HG03095 (cell line): ENCODE measurements around the gene MAP1B.

Source experiments
- ATAC-seq: cut with Tn5 transposase; IDR thresholded peaks from one replicate; pipeline ENCODE4 v1.9.1; 2021; ENCODE audit warnings: moderate library complexity; ENCODE audit not compliant: unreplicated experiment

The MAP1B gene

DNA sequence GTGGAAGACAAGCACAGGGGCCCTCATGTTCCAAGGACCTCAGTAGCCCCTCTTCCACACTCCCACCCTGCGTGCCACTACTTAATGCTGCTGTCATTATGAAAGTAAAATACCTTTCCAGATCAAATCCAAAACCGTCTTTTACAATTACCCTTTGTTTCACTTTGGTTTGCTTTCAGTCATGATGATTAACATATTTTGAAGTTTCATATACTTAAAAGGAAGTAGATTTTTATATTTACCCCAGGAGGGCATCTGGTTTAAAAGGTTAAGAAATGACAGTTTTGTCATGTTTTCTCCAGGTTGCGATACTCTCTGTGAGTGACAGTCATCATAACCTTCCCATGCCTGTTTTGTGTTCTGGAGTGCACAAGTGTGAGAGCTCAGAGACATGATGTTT, 13.5 kb upstream of the MAP1B start:
- no peak for ATAC-seq

DNA sequence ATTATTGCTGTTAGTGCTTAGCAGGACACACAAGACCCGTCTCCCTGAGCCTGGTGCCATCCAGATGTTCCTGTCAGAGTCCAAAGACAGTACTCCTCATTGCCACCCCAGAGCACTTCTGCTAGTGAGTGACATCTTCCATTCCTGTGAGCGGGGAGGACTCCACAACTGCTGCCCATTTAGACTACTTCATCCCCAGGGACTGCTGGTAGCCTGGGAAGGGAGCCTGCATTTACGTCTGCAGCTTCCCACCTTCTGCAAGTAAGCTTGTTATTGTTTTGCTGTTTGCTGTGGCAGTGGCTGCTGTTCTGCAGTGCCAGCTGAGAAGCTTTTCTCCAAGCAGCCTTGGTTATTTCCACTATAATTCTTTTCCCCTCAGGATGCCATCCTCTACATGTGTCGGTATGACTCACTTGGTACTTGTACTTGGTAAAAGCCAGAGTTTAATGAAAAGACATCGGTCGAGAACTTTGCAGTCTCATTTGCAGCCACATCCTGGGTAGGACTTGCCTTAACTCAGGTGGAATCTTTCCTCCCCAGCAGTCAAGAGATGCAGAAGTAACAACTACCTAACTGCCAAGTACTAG, 10.6 kb upstream of the MAP1B start:
- no peak for ATAC-seq

DNA sequence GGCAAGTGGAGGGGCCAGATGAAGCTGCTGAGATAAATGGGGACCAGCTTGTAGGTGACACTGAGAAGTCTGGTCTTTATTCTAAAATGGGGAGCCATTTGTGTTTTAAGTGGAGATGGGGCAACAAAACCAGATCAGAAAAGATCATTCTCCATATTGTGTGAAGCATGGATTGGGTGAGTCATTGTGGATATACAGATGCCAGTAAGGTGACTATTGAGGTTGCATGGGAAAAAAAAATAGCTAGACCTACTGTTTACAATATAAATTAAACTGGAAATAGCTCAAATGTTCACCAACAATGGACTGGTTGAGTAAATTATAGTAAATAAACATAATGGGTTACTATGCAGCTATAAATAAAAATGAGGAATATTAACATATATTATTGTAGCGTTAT, 5.4 kb upstream of the MAP1B start:
- no peak for ATAC-seq

DNA sequence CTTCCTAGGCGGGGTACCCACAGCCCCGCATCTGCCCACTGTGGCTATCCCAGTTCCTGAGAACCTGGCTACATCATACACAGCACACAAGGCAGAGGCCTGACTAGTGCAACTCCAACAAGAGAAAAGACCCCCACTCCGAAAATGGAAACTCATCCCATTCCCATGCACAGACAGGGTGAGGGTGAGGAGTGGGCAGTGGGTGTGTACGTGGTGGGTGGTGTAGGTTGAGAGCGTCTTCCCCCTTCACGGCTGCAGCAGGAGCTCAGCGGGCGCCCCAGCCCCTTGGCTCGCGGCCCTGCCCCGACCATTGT, 501 bp upstream of the MAP1B start:
- ATAC-seq = no peak

DNA sequence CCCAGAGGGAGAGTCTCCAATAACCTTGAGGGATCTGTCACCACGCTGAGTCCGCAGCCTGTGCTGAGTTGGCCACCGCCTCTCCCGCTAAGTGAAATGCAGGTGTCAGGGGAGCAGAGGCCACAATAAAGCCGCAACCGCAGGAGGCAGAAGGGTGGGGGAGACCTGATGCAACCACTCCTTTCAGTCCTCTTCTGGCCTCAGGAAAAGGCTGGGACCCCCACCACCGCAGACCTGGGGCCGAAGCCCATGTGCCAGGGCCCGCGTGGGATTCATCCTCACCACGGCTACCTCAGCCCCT, 576 bp downstream of the MAP1B start:
- ATAC-seq = no peak

DNA sequence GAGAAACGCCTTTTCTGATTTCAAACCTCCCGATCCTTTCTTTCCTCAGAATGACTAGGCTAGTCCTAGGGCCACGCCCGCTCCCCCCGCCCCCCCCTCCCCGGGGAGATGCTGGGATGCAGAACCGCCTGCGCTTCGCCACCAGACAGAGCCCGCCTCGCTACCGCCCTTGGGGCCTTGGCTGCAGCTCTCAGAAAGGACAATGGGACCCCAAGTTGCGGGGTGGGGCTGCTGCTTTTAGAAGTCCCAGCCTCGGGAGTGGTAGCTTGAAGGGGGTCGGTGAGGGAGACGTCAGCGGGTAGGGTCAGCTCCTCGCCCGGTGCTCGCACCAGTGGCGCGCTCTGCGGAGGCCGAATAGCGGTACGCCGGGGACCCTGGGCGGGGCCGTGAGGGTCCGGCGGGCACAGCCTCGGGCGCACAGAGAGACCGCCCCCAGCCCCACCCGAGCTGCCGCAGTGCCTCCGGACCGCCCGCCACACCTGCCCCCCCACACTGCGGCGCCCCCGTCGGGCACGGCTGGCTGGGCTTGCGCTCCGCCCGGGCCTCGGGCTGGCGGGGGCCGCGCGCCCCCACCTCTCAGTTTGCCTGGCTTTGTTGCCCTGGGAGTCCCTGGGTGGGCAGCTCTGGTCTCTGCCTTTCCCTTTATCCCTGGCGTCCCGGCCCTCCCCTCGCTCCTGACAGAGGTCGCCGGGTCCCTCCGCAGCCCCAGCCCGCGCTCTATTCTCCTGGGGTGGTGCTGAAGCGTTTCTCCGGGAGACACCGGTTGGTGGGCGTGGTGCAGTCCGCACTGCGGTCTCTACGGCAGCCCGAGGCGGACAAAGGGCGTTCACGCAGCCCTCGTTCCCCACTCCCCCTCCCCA, 1.2 kb downstream of the MAP1B start:
- ATAC-seq = no peak

DNA sequence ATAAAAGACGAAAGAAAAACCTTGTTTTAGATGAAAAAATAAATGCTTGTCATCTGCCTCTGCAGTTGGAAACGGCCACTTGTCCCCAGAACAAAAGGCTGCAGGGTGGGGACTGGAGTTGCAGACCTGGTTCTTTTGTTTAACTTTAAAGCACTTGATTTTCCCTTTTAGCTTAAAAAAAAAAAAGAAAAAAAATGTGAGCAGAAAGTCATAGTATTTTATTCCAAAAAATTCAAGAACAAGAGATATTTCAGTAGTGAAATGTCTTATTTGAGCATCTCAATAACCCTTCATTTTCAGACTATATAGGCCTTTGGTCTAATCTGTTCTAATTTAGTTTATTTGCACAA, 1.8 kb downstream of the MAP1B start:
- no peak for ATAC-seq

DNA sequence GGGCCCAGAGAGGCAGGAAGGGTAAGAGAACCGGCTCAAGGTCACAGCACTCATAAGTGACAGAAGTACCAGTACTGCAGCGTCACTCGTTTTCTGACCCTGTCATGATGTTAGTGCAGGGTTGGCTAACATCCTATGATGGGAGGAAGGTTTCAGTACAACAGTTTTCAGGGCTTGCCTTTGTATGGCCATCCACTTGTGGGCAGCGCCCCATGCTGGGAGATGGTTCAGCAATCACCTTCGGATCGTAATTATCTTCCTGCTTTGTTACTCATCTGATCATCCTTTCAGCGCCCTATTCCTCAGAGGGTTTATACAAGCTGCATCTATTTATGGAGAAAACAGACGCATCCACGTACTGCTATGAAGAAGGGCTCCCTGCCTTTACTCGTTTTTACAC, 2.4 kb downstream of the MAP1B start:
- no peak for ATAC-seq

DNA sequence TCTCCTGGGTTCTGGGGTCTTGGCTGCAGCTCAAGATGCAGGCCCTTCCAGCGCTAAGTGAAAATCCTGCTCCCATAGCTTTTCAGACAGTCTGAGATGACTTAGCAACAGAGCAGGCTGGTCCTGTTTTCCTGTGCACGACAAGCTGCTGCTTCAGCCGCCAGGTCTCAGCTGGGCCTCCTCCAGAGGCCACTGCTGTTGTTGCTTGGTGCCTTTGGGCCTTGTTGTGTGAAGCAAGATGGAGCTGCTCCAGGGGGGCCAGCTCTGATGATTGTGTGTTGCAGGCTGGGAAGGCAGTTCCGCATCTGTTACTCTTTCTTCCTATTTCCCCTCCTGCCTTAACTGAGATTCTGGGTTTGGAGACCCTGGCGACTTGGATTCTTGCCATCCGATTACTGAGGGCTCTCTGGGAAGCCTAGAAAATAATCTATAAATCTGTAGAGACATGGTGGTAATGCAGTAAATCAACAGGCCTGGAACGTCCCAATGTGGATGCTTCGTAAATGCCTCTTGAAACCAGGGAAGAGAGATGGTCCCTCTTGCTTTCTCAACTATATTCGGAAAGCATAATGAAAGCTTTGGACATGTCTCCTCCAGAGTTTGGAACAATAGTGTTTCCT, 3.2 kb downstream of the MAP1B start:
- ATAC-seq = no peak

DNA sequence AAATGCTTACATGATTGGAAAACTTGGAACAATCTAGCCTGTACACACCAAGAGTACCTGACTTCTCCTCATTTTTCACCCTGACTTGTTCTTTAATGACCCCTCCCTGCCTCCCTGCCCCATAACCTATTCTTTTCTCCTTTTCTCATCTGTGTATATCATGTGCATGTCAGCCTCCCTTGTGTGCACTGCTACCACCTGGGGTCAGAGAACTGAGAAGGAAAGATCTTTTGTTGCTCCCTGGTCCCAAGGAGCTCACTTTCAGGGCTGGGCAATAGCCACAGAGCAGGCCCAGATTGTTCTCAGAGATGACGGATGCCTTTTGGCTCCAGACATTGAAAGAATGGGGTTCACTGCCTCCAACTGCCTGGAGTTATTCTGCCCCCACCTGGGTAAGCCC, 5.1 kb downstream of the MAP1B start:
- ATAC-seq = no peak

DNA sequence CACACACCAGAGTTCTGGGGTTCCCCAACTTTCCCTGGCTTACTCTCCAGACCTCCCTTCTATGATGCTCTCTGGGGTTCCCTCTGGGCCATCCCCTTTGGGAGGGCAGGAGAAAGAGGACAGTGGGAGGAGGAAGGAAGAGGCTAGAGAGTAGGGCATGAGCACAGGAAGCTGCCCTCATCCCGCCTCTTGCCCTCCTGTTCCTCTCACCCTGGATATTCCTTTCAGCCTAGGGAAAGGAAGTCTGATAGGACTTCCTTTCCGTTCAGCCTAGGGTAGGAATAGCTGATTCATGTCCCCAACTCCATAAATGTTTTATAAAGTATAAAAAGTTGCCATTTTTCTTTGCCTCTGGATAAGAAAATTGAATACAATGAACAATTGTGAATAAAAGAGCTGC, 7.4 kb downstream of the MAP1B start:
- ATAC-seq = no peak

DNA sequence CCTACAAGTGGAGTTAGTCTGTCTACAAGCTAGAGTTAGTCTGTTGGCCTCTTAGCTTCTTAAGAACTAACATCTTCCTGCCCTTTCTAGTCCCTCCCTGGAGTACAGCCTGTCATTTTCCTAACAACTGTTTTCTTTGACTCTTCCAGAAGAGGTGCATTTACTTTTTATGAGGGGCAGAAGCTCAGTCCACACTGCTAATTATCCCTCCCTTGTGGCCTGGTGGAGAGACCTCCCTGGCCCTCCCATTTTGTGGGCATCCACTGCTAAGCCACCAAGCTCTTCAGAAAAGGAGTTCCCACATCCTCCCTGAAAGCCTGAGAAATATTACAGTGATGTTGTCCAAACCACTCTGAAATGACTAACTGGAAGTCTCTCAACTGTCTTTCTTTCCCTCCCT, 8.0 kb downstream of the MAP1B start:
- no peak for ATAC-seq

DNA sequence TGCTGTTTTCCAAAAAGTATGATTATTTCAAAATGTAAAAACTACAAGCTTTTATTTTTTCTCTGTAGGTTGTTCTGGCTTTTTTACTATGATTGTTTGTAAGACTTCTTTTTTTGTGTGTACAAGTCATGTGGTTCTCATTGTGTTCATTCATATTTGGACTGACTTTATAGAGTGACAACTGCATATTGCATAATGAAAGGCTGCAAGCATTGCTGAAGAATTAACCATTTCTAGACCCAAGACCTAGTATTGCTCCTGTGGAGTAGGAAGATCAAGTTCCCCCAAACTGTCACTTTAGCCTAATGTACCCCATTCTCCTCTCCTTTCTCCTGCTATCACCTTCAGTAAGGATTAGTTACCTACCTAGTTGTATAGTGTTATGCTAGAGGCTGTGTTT, 10.0 kb downstream of the MAP1B start:
- no peak for ATAC-seq

DNA sequence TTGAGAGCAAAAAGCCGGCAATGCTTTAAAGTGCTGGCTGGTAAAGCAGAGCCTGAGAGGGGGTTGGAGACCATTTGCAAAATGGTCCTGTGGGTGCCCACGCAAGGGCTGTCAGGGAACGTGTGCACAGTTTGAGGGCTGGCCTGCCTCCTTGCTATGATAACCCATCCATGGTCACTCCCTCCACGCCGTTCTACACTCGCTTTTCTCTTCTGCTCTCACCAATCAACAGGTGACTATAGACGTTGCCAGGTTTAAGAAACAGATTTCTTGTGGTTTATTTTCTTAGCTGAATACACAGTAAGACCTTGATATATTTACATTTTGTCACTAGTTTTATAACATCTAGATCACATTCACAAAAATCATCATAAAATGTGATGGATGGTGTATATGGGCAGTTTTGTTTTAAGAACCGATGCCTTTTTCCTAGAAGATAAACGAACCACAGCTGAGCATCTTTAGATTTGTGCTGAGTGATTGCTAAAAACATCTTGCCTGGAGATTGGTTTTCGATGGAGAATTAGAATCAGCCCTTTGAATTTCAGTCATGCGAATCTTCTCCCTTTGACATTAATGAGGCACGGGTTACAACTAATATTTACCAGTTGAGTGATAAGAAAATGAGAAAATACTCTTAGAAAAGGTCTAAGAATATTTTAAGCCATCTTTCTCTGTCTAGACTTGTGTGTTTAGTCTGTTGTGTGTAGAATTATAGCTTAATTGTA, 13.9 kb downstream of the MAP1B start:
- no peak for ATAC-seq

DNA sequence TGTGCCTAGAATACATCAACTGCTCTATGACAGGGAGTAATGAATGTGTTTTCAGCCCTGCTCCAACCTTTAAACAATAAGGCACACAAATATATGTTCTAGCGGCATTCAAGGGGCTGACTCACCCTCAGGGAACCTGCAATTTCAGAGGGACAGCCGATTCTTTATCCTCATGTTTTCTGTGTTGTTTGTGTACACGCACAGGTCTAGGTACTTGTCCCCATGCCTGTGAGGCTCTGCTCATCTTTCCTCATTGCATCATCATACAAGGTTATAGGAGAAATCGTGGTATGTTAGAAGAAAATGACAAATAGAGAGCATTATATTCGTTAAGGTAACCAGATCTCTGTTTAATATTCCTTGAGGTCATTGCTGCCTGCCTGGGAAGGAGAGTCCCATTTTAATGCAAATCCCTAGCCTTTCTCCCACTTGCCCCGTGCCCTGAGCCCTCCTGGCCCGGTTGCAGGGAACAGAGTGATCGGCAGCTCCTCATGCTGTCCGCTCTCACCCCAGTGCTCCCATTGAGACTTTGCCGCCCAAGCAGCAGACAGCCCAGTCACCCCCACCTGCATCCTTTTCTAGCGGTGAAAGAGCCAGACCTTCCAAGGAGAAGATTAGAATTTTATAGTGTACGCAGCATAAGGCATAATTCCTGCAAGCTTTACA, 14.6 kb downstream of the MAP1B start:
- no peak for ATAC-seq

DNA sequence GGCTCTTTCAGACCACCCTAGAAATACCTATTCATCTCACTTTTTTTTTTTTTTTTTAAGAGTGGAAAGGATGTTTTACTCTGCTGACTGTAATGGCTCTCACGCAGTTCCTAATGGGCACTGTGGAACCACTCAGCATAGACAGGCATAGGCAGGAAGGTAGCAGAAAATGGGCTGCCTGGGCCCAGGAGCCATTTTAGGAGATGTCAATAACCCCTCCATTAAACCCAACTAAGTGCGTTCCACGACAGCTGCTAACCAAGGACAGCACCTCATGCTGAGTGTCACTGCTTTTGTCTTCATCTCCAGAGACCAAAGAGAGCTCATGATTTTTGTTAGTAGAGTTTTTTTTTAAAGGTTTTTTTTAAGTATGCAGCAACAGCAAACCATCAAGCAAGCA, 15.3 kb downstream of the MAP1B start:
- no peak for ATAC-seq

DNA sequence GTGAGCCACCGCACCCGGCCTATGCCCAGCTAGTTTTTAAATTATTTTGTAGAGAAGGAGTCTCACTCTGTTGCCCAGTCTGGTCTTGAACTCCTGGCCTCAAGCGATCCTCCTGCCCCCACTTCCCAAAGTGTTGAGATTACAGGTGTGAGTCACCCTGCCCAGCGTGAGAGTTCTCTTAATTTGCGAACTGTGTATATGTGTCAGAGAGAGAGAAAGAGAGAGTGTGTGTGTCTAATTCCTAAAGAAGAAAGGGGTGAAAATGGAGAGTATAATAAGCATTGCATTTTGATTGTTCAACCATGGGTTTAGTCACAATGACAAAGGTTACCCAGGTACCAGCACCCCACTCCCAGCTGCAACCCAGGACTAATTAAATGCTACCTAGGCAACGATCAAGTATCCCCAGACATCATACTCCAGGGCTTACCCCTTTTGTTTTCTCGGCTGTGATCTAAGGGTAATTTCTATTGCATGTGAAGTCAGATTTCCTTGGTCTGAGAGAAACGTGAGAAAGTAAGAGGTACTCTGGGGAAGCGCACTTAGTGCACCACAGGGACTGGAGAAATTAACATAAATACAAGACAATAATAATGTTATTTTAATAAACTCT, 16.6 kb downstream of the MAP1B start:
- no peak for ATAC-seq

DNA sequence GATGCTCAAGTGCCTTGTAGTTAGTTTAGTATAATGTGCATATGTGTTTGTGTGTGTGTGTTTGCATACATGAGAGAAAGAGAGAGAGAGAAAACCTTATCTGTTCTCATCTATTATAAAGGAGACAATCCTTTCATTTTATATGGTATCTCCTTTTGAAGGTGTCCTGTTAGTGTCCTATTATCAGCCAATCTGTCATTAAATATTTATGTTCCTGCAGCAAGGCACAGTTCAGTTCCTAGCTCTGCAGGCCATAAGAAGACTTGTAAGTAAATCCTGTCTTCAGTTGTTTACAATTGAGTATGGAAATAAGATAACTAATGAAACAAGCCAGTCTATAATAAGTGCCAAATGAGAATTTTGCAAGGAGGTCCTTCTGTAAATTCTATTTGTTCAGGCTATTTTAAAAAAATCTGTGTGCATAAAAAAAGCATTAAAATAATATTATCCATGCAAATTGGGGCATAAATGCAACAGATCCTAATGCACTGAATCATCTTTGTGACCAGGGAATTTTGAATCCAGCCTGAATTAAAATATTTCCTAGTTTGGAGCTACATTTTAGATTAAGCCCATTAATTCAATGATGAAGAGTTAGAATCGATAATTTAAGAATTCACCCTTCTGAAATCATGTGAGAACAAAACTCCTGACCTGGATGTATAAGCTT, 18.1 kb downstream of the MAP1B start:
- ATAC-seq = no peak

DNA sequence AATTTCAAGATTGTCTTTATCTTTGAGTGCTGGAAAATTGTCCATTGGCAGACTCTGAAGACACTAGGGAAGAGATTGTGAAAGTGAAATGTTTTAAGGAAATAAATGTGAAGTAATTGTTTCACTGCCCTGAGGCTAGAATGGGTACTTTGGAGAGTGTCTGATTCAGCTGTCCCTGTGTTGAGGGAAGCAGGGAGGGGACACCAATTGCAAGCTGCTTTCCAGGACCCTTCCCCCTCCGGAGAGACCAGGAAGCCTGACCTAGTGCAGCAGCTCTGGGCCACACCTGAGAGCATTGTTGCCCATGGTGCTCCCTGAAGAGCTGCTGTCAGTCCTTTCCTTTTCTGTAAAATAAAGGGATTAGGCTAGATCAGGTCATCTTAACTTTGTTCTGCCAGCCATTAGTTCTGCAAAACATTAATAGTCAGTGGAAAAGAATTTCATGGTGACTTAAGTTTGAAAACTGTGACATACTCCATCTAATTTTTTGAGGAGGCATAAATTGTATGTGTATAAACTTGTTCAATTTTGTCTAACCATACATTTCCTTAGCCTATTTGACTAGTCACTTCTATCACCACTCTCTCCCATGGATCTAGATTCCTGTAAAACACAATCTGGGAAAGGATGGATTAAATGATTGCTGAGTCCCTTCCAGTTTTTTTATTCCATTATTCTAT, 18.8 kb downstream of the MAP1B start:
- no peak for ATAC-seq

DNA sequence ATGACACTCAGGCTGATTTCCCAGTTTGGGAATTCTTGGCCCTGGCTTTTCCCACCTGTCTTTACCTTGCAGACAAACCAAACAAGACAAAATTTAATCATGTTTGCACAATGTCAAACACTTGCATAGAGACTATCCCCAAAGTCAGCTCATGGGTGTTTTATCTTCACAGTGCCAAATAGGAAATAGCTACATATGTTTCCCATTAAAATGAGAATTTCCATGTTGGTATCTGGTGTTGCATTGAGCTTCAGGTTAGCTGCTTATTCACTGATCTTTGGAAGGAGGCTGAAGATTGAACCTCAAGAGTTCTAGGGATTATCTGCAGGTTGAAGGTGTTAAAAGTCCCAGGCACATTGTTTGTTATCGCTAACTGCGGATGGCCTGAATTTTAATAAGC, 19.5 kb downstream of the MAP1B start:
- ATAC-seq = no peak
